ENCODE measurements around the gene ALDH7A1.
"Not testable (repeated sequence)": the region's sequence is repeated elsewhere in the genome, so short reads cannot be mapped to it uniquely, and the experiment has no call there.

The ALDH7A1 gene

DNA sequence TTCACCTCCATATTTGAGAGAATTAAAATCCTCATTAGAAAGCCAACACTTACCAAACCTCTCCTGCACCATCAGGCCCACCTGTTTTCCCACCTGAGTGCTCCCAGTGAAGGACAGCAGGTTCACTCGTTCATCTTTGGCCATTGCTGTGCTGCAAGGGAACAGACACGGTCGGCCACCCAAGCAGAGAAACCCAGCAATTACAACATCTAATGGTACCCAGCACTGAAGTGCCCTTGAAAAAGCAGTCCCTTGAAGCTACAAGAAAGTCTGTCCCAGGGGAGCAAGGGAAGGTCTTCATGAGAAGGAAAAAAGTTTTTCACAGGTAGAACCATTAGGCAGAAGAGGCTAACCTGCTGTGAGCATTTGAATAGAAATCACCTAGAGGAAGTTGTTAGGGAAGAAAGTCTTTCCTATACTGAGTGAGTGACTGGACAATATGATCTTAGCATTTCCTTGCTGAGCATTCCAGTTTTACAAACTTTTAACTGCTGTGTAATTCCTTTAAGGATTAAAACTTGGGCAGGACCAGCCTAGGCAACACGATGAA, 26.7 kb downstream of the ALDH7A1 start:
- TF ChIP-seq, protein P1, sequence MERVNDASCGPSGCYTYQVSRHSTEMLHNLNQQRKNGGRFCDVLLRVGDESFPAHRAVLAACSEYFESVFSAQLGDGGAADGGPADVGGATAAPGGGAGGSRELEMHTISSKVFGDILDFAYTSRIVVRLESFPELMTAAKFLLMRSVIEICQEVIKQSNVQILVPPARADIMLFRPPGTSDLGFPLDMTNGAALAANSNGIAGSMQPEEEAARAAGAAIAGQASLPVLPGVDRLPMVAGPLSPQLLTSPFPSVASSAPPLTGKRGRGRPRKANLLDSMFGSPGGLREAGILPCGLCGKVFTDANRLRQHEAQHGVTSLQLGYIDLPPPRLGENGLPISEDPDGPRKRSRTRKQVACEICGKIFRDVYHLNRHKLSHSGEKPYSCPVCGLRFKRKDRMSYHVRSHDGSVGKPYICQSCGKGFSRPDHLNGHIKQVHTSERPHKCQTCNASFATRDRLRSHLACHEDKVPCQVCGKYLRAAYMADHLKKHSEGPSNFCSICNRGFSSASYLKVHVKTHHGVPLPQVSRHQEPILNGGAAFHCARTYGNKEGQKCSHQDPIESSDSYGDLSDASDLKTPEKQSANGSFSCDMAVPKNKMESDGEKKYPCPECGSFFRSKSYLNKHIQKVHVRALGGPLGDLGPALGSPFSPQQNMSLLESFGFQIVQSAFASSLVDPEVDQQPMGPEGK (CRISPR knock-in tag; IDR thresholded peaks at IDR 0.05; ENCODE audit: borderline replicate concordance): no peak
- TF ChIP-seq BACH2 (CRISPR knock-in tag; IDR thresholded peaks at IDR 0.05; ENCODE audit: borderline replicate concordance) (no peak), GLIS3 (CRISPR knock-in tag; IDR thresholded peaks at IDR 0.05) (no peak), ESRRG (CRISPR knock-in tag; IDR thresholded peaks at IDR 0.05) (no peak), PPARA (CRISPR knock-in tag; IDR thresholded peaks at IDR 0.05; ENCODE audit: borderline replicate concordance) (no peak), ISL1 (CRISPR knock-in tag; IDR thresholded peaks at IDR 0.05) (no peak), ZC3H10 (CRISPR knock-in tag; IDR thresholded peaks at IDR 0.05) (no peak), OSR1 (CRISPR knock-in tag; IDR thresholded peaks at IDR 0.05) (no peak), SNAI2 (CRISPR knock-in tag; IDR thresholded peaks at IDR 0.05) (no peak), ZNF8 (CRISPR knock-in tag; IDR thresholded peaks at IDR 0.05) (no peak), ZFP3 (CRISPR knock-in tag; IDR thresholded peaks at IDR 0.05) (no peak), POU6F1 (CRISPR knock-in tag; IDR thresholded peaks at IDR 0.05; ENCODE audit: borderline replicate concordance, low read depth) (no peak), CSDC2 (CRISPR knock-in tag; IDR thresholded peaks at IDR 0.05) (no peak), ZFP30 (CRISPR knock-in tag; IDR thresholded peaks at IDR 0.05) (no peak), TCF4 (CRISPR knock-in tag; IDR thresholded peaks at IDR 0.05; ENCODE audit: borderline replicate concordance) (no peak), TOX (CRISPR knock-in tag; IDR thresholded peaks at IDR 0.05; ENCODE audit: borderline replicate concordance) (no peak), RARB (CRISPR knock-in tag; IDR thresholded peaks at IDR 0.05) (no peak)
- TF ChIP-seq, protein P2, sequence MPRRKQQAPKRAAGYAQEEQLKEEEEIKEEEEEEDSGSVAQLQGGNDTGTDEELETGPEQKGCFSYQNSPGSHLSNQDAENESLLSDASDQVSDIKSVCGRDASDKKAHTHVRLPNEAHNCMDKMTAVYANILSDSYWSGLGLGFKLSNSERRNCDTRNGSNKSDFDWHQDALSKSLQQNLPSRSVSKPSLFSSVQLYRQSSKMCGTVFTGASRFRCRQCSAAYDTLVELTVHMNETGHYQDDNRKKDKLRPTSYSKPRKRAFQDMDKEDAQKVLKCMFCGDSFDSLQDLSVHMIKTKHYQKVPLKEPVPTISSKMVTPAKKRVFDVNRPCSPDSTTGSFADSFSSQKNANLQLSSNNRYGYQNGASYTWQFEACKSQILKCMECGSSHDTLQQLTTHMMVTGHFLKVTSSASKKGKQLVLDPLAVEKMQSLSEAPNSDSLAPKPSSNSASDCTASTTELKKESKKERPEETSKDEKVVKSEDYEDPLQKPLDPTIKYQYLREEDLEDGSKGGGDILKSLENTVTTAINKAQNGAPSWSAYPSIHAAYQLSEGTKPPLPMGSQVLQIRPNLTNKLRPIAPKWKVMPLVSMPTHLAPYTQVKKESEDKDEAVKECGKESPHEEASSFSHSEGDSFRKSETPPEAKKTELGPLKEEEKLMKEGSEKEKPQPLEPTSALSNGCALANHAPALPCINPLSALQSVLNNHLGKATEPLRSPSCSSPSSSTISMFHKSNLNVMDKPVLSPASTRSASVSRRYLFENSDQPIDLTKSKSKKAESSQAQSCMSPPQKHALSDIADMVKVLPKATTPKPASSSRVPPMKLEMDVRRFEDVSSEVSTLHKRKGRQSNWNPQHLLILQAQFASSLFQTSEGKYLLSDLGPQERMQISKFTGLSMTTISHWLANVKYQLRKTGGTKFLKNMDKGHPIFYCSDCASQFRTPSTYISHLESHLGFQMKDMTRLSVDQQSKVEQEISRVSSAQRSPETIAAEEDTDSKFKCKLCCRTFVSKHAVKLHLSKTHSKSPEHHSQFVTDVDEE (CRISPR knock-in tag; IDR thresholded peaks at IDR 0.05): no peak
- TF ChIP-seq, protein P3, sequence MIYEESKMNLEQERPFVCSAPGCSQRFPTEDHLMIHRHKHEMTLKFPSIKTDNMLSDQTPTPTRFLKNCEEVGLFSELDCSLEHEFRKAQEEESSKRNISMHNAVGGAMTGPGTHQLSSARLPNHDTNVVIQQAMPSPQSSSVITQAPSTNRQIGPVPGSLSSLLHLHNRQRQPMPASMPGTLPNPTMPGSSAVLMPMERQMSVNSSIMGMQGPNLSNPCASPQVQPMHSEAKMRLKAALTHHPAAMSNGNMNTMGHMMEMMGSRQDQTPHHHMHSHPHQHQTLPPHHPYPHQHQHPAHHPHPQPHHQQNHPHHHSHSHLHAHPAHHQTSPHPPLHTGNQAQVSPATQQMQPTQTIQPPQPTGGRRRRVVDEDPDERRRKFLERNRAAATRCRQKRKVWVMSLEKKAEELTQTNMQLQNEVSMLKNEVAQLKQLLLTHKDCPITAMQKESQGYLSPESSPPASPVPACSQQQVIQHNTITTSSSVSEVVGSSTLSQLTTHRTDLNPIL (CRISPR knock-in tag; IDR thresholded peaks at IDR 0.05; ENCODE audit: low read depth): no peak
- no peak for ATAC-seq

- TF ChIP-seq TOX (CRISPR knock-in tag; IDR thresholded peaks at IDR 0.05; ENCODE audit: borderline replicate concordance) (no peak), TCF4 (CRISPR knock-in tag; IDR thresholded peaks at IDR 0.05; ENCODE audit: borderline replicate concordance) (no peak), SNAI2 (CRISPR knock-in tag; IDR thresholded peaks at IDR 0.05) (no peak), RARB (CRISPR knock-in tag; IDR thresholded peaks at IDR 0.05) (no peak)
- TF ChIP-seq, protein P3 (CRISPR knock-in tag; IDR thresholded peaks at IDR 0.05; ENCODE audit: low read depth): no peak
- no peak for ATAC-seq
Observed at GRCh38 chr5:126562823-126563222, 32.2 kb downstream of the ALDH7A1 start.

DNA sequence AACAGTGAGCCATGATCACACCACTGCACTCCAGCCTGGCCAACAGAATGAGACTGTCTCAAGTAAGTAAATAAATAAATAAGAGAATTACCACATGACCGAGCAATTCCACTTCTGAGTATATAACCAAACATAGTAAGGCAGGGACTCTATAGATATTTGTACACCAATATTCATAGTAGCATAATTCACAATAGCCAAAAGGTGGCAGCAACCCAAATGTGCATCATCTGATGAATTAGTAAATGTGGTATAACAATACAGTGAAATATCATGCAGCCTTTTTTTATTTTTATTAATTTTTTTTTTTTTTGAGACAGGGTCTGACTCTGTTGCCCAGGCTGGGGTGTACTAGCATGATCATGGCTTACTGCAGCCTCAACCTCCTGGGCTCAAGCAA, 33.1 kb downstream of the ALDH7A1 start:
- peak; percentile 30; the same call in 2 of the 3 replicates for ATAC-seq
- TF ChIP-seq ISL1 (CRISPR knock-in tag; IDR thresholded peaks at IDR 0.05) (no peak), OSR1 (CRISPR knock-in tag; IDR thresholded peaks at IDR 0.05) (no peak), ARNTL (CRISPR knock-in tag; IDR thresholded peaks at IDR 0.05; ENCODE audit: borderline replicate concordance, low read depth) (no peak), GLIS3 (CRISPR knock-in tag; IDR thresholded peaks at IDR 0.05) (no peak), PPARA (CRISPR knock-in tag; IDR thresholded peaks at IDR 0.05; ENCODE audit: borderline replicate concordance) (no peak)

- ATAC-seq: not testable (repeated sequence)
Observed at GRCh38 chr5:126555101-126555500, 39.9 kb downstream of the ALDH7A1 start.

All from SK-N-SH treated with all-trans-retinoic acid at 6 μM for 48 hours (cell line).